MM.1S (cell line): Measurements from ENCODE around the gene DOLK.

Experiments
- CTCF ChIP-seq: fragments of 300-600 bp; sonication (generic); IDR thresholded peaks from 2 replicates; pipeline ENCODE4 v1.5.1; 2016; ENCODE audit warnings: antibody characterized with exemption, low read length, mixed read lengths
- EZH2 ChIP-seq: fragments of 300-600 bp; sonication (generic); optimal IDR thresholded peaks from 2 replicates; pipeline ENCODE3; 2017; ENCODE audit warnings: low read depth, mild to moderate bottlenecking, antibody characterized with exemption, low read length, mixed read lengths

DNA sequence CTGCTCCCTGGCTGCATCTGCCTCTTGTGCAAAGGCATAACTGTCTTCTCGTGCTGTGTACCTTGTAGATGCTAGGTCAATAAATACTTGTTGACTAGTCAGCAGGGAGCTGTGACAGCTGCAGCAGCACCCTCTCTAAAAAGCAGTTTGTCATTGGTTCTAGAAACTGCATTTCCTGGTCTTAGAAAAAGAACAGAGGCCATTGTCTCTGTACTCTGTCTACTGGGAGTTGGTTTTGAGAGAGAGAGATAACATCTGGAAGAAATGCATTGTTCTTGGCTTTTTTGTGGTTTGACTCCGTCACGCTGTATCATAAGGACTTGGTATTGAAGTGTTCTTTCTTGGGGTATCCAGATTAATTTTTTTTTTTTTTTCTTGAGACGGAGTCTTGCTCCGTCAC lies 48.4 kb upstream of the DOLK start:
- TF ChIP-seq EZH2, result no peak
- TF ChIP-seq CTCF, result no peak
